Measurements from ENCODE around the gene ZNF121. TPM values are rescaled to one million over a fixed set of nuclear protein-coding genes. Genes with fewer than 3 reads are reported as not detected.
"Not testable (repeated sequence)": the region's sequence is repeated elsewhere in the genome, so short reads cannot be mapped to it uniquely, and the experiment has no call there.

The ZNF121 gene
- total RNA-seq, 2 experiments from 2014 or later: 52.0 to 52.2 TPM

- ChIA-PET POLR2A (no interaction called here), CTCF (interaction anchor here (0.6 to 1.5 kb wide), 2 partner anchors 12 to 13 kb away, joined by 4 read pairs; no protein-coding TSS in a partner anchor)
- no peaks in the 10 kb centered on the region for H3K4me1 Mint-ChIP-seq
- DNase-seq: no peak
- peaks cover 93% of the 10 kb centered on the region for H3K36me3 Mint-ChIP-seq (ENCODE audit: low read depth)
- peaks cover 67% of the 10 kb centered on the region for H3K9me3 Mint-ChIP-seq
- H3K4me3 Mint-ChIP-seq: no peak overlapping the region
- H3K27me3 Mint-ChIP-seq: no peaks in the 10 kb centered on the region
- no peak overlapping the region for H3K27ac Mint-ChIP-seq
These were observed 14.0 kb downstream of the ZNF121 start for GRCh38 chr19:9570255-9570654.

- Mint-ChIP-seq H3K36me3 (ENCODE audit: low read depth) (peaks cover 94% of the 10 kb centered on the region), H3K4me1 (no peaks in the 10 kb centered on the region), H3K9me3 (peaks cover 63% of the 10 kb centered on the region), H3K27ac (no peak overlapping the region), H3K4me3 (no peak overlapping the region), H3K27me3 (no peaks in the 10 kb centered on the region)
- POLR2A ChIA-PET: no interaction called here
- CTCF ChIA-PET: no interaction called here
- DNase-seq: no peak
These were observed 17.6 kb downstream of the ZNF121 start for GRCh38 chr19:9566729-9567128.

- Mint-ChIP-seq H3K4me3 (no peak overlapping the region), H3K9me3 (peaks cover 61% of the 10 kb centered on the region), H3K27ac (no peak overlapping the region), H3K4me1 (no peaks in the 10 kb centered on the region), H3K27me3 (no peaks in the 10 kb centered on the region), H3K36me3 (ENCODE audit: low read depth) (peaks cover 94% of the 10 kb centered on the region)
- CTCF ChIA-PET: no interaction called here
- POLR2A ChIA-PET: no interaction called here
- DNase-seq: no peak
These were observed 18.2 kb downstream of the ZNF121 start for GRCh38 chr19:9565900-9566705.

- no peaks in the 10 kb centered on the region for H3K4me1 Mint-ChIP-seq
- DNase-seq: no peak
- H3K4me3 Mint-ChIP-seq: no peak overlapping the region
- H3K36me3 Mint-ChIP-seq (ENCODE audit: low read depth): peaks cover 15% of the 10 kb centered on the region
- ChIA-PET CTCF (interaction anchor here (2.0 kb wide), 1 partner anchor 11 kb away, joined by 5 read pairs; no protein-coding TSS in a partner anchor), POLR2A (interaction anchor here (0.6 kb wide), 1 partner anchor 30 kb away, joined by 3 read pairs; no protein-coding TSS in a partner anchor)
- H3K9me3 Mint-ChIP-seq: peaks cover 33% of the 10 kb centered on the region
- no peak overlapping the region for H3K27ac Mint-ChIP-seq
- H3K27me3 Mint-ChIP-seq: no peaks in the 10 kb centered on the region
These were observed 31.6 kb downstream of the ZNF121 start for GRCh38 chr19:9552536-9553274.

- no peaks in the 10 kb centered on the region for H3K27me3 Mint-ChIP-seq
- H3K9me3 Mint-ChIP-seq: peaks cover 25% of the 10 kb centered on the region
- H3K4me3 Mint-ChIP-seq: no peak overlapping the region
- CTCF ChIA-PET: interaction anchor here (0.6 kb wide), 1 partner anchor 164 kb away, joined by 4 read pairs; no protein-coding TSS in a partner anchor
- DNase-seq: no peak
- H3K36me3 Mint-ChIP-seq (ENCODE audit: low read depth): peaks cover 6% of the 10 kb centered on the region
- no peaks in the 10 kb centered on the region for H3K4me1 Mint-ChIP-seq
- H3K27ac Mint-ChIP-seq: no peak overlapping the region
- POLR2A ChIA-PET: no interaction called here
These were observed 36.4 kb downstream of the ZNF121 start for GRCh38 chr19:9547870-9548269.

- CTCF ChIA-PET: interaction anchor here (0.6 to 1.8 kb wide), 2 partner anchors 11 to 185 kb away, joined by 4 to 5 read pairs; no protein-coding TSS in a partner anchor
- peaks cover 12% of the 10 kb centered on the region for H3K4me1 Mint-ChIP-seq
- H3K27me3 Mint-ChIP-seq, DNase-seq, POLR2A ChIA-PET, H3K4me3 Mint-ChIP-seq, H3K27ac Mint-ChIP-seq: not testable (repeated sequence)
- H3K9me3 Mint-ChIP-seq: peaks cover 24% of the 10 kb centered on the region
- peaks cover 30% of the 10 kb centered on the region for H3K36me3 Mint-ChIP-seq (ENCODE audit: low read depth)
These were observed 43.0 kb downstream of the ZNF121 start for GRCh38 chr19:9541281-9541680.

GRCh38 chr19:9539921-9540320 is 44.4 kb downstream of the ZNF121 start:
- Mint-ChIP-seq H3K9me3 (peaks cover 36% of the 10 kb centered on the region), H3K4me3 (peak overlapping the region; percentile 98), H3K4me1 (peaks cover 15% of the 10 kb centered on the region), H3K27ac (peak overlapping the region; percentile 62), H3K36me3 (ENCODE audit: low read depth) (peaks cover 44% of the 10 kb centered on the region)
- CTCF ChIA-PET, DNase-seq, POLR2A ChIA-PET, H3K27me3 Mint-ChIP-seq: not testable (repeated sequence)

GRCh38 chr19:9539201-9539600 is 45.1 kb downstream of the ZNF121 start:
- Mint-ChIP-seq H3K9me3 (peaks cover 38% of the 10 kb centered on the region), H3K36me3 (ENCODE audit: low read depth) (peaks cover 51% of the 10 kb centered on the region), H3K27ac (peak overlapping the region; percentile 98), H3K4me1 (peaks cover 15% of the 10 kb centered on the region), H3K4me3 (peak overlapping the region; percentile 98)
- H3K27me3 Mint-ChIP-seq, POLR2A ChIA-PET, CTCF ChIA-PET, DNase-seq: not testable (repeated sequence)

- H3K27me3 Mint-ChIP-seq: no peaks in the 10 kb centered on the region
- POLR2A ChIA-PET: no interaction called here
- H3K4me1 Mint-ChIP-seq: peaks cover 15% of the 10 kb centered on the region
- CTCF ChIA-PET: no interaction called here
- DNase-seq: peak; percentile 90
- peak within 1 kb of the TSS; percentile 98 for H3K4me3 Mint-ChIP-seq
- H3K36me3 Mint-ChIP-seq (ENCODE audit: low read depth): peaks cover 59% of the 10 kb centered on the region
- peak within 1 kb of the TSS; percentile 98 for H3K27ac Mint-ChIP-seq
- H3K9me3 Mint-ChIP-seq: peaks cover 45% of the 10 kb centered on the region
These were observed 45.9 kb downstream of the ZNF121 start, which contains the start of gene ZNF426 for GRCh38 chr19:9538183-9539058. TSS of gene ZNF426 (minus strand) at chr19:9538645. CDS start at chr19:9536232, 2,413 bp downstream.

- H3K4me1 Mint-ChIP-seq: peaks cover 15% of the 10 kb centered on the region
- ChIA-PET CTCF (interaction anchor here (0.8 kb wide), 1 partner anchor 39 kb away, joined by 6 read pairs; no protein-coding TSS in a partner anchor), POLR2A (no interaction called here)
- DNase-seq: no peak
- no peak overlapping the region for H3K4me3 Mint-ChIP-seq
- H3K9me3 Mint-ChIP-seq: peaks cover 58% of the 10 kb centered on the region
- no peak overlapping the region for H3K27ac Mint-ChIP-seq
- no peaks in the 10 kb centered on the region for H3K27me3 Mint-ChIP-seq
- peaks cover 83% of the 10 kb centered on the region for H3K36me3 Mint-ChIP-seq (ENCODE audit: low read depth)
These were observed 48.4 kb downstream of the ZNF121 start for GRCh38 chr19:9535934-9536333.

GRCh38 chr19:9531933-9532332 is 52.4 kb downstream of the ZNF121 start:
- CTCF ChIA-PET: no interaction called here
- no peak overlapping the region for H3K27ac Mint-ChIP-seq
- POLR2A ChIA-PET: no interaction called here
- no peaks in the 10 kb centered on the region for H3K27me3 Mint-ChIP-seq
- peaks cover 70% of the 10 kb centered on the region for H3K9me3 Mint-ChIP-seq
- DNase-seq: no peak
- H3K36me3 Mint-ChIP-seq (ENCODE audit: low read depth): peaks cover 92% of the 10 kb centered on the region
- peaks cover 3% of the 10 kb centered on the region for H3K4me1 Mint-ChIP-seq
- H3K4me3 Mint-ChIP-seq: no peak overlapping the region

GRCh38 chr19:9528757-9529336 is 55.5 kb downstream of the ZNF121 start:
- H3K4me1 Mint-ChIP-seq: no peaks in the 10 kb centered on the region
- DNase-seq: no peak
- ChIA-PET POLR2A (no interaction called here), CTCF (no interaction called here)
- peaks cover 71% of the 10 kb centered on the region for H3K9me3 Mint-ChIP-seq
- H3K27me3 Mint-ChIP-seq: no peaks in the 10 kb centered on the region
- peaks cover 83% of the 10 kb centered on the region for H3K36me3 Mint-ChIP-seq (ENCODE audit: low read depth)
- H3K4me3 Mint-ChIP-seq: no peak overlapping the region
- H3K27ac Mint-ChIP-seq: no peak overlapping the region

Data from activated CD4-positive, alpha-beta T cell treated with anti-CD3 and anti-CD28 coated beads, Interleukin-2, amount 10 ng/mL, durations not matched to agents 7 days and 5 days (primary cell).